Endothelial cell of umbilical vein (primary cell): ENCODE results near the gene LEO1. TPM values are rescaled to one million over a fixed set of nuclear protein-coding genes. Genes with fewer than 3 reads are reported as not detected.

Source experiments
- Bru-seq: library from RNA; stranded (reverse); fragments of 400-500 nt; gene quantifications from one replicate; lab custom pipeline; 2021; lab: Mats Ljungman, UMichigan
- BruChase-seq, 2 experiments: library from RNA; stranded (reverse); fragments of 400-500 nt; gene quantifications; one replicate each; lab custom pipeline; 2021; lab: Mats Ljungman, UMichigan
- BruUV-seq: library from RNA; stranded (reverse); fragments of 400-500 nt; replicated peaks from 2 replicates; lab custom pipeline; 2021; lab: Mats Ljungman, UMichigan
- CTCF ChIA-PET: fragments of 300-600, 350-600 bp; sonication (Branson Sonifier 250); formaldehyde crosslinking; loops from one replicate; lab custom pipeline; 2021; ENCODE audit warnings: antibody characterized with exemption, inconsistent platforms; lab: Charles Lee
- POLR2A ChIA-PET: fragments of 300-600, 350-600 bp; sonication (Branson Sonifier 250); formaldehyde crosslinking; loops from one replicate; lab custom pipeline; 2021; ENCODE audit warnings: antibody characterized with exemption, inconsistent platforms; lab: Charles Lee
- DNase-seq: peaks from one replicate; pipeline ENCODE4 v3.0.0-alpha.2; 2011; ENCODE audit warnings: low read depth, low spot score
- FAIRE-seq: peaks from 2 replicates; lab custom pipeline; 2011; peaks lifted over from hg19 to GRCh38; lab: Jason Lieb, UNC
- H2AFZ ChIP-seq: 2 replicates; pipeline ENCODE4 v1.6.0; 2012; ENCODE audit warnings: low read depth, low read length, control low read depth, inconsistent platforms
- H3K27ac ChIP-seq: 2 replicates; pipeline ENCODE4 v1.5.1; 2011; ENCODE audit warnings: low read depth, mild to moderate bottlenecking, control low read depth, low read length, moderate library complexity; ENCODE audit not compliant: insufficient read depth
- H3K27me3 ChIP-seq, 2 experiments: 2 replicates each; pipeline versions ENCODE4 v1.6.0 to v1.6.1; 2011; ENCODE audit warnings: low read length in 2 of 2, mixed read lengths in 1 of 2; ENCODE audit not compliant: control insufficient read depth in 2 of 2, insufficient read depth in 2 of 2
- H3K36me3 ChIP-seq, 2 experiments: 2 replicates in 1 of 2; 3 replicates in 1 of 2; pipeline ENCODE4 v1.5.1; 2011; ENCODE audit warnings: low read length in 2 of 2, mild to moderate bottlenecking in 1 of 2, moderate library complexity in 1 of 2; ENCODE audit not compliant: control insufficient read depth in 2 of 2, insufficient read depth in 2 of 2; ENCODE audit errors: extremely low read depth in 1 of 2
- H3K4me1 ChIP-seq: 3 replicates; pipeline ENCODE4 v1.5.1; 2011; ENCODE audit warnings: mild to moderate bottlenecking, low read length; ENCODE audit not compliant: control insufficient read depth, insufficient read depth; ENCODE audit errors: extremely low read depth
- H3K4me2 ChIP-seq: 2 replicates; pipeline ENCODE4 v1.6.1; 2011; ENCODE audit warnings: low read length, control low read depth, mixed read lengths; ENCODE audit not compliant: insufficient read depth
- H3K4me3 ChIP-seq, 3 experiments: fragments of 200-600 bp in 1 of 3; sonication (generic), shearing (Covaris generic) in 1 of 3; replicated peaks in 1 of 3; 2 replicates each; pipeline ENCODE4 v1.5.1; 2011 to 2016; ENCODE audit warnings: control low read depth in 3 of 3, low read length in 3 of 3, mild to moderate bottlenecking in 2 of 3, inconsistent platforms in 1 of 3, low read depth in 1 of 3, moderate library complexity in 1 of 3; ENCODE audit not compliant: insufficient read depth in 1 of 3
- H3K79me2 ChIP-seq: 2 replicates; pipeline ENCODE4 v1.6.0; 2012; ENCODE audit warnings: low read length, inconsistent platforms; ENCODE audit not compliant: control insufficient read depth, insufficient read depth
- H3K9ac ChIP-seq: replicated peaks from 2 replicates; pipeline ENCODE3; 2011; ENCODE audit warnings: low read length, control low read depth; ENCODE audit not compliant: insufficient read depth; ENCODE audit errors: extremely low read depth
- H3K9me1 ChIP-seq: replicated peaks from 3 replicates; pipeline ENCODE4 v1.6.0; 2011; ENCODE audit warnings: mild to moderate bottlenecking, low read length; ENCODE audit not compliant: control insufficient read depth, insufficient read depth; ENCODE audit errors: extremely low read depth
- H3K9me3 ChIP-seq: replicated peaks from 2 replicates; pipeline ENCODE4 v1.5.1; 2012; ENCODE audit warnings: low read length, inconsistent platforms; ENCODE audit not compliant: control insufficient read depth, insufficient read depth
- H4K20me1 ChIP-seq: replicated peaks from 2 replicates; pipeline ENCODE3; 2011; ENCODE audit warnings: mild to moderate bottlenecking, low read length; ENCODE audit not compliant: control insufficient read depth, insufficient read depth; ENCODE audit errors: extremely low read depth
- GATA2 ChIP-seq: IDR thresholded peaks from 2 replicates; pipeline ENCODE4 v1.7.0; 2011; ENCODE audit warnings: low read depth, mild to moderate bottlenecking, moderate library complexity, mixed read lengths, low read length; ENCODE audit not compliant: insufficient read length, insufficient read depth
- POLR2A ChIP-seq: IDR thresholded peaks from 2 replicates; pipeline ENCODE4 v1.6.1; 2012; ENCODE audit warnings: low read depth, mild to moderate bottlenecking, control low read depth, low read length
- POLR2AphosphoS5 ChIP-seq: IDR thresholded peaks from 2 replicates; pipeline ENCODE4 v1.6.1; 2012; ENCODE audit warnings: low read depth, mild to moderate bottlenecking, control low read depth, low read length, moderate library complexity; ENCODE audit not compliant: insufficient read depth
- dilution Hi-C: fragments of 300-500 bp; cut with MboI; formaldehyde crosslinking; loops from one replicate; pipeline ENCODE4 v1.15.0; 2019; ENCODE audit warnings: low sequenced_read_pairs; ENCODE audit not compliant: extremely low pct_ligation_motif_present
- intact Hi-C: fragments of 100-400 bp; cut with micrococcal nuclease; formaldehyde crosslinking; loops from one replicate; pipeline ENCODE4 v1.10.0; 2022
- long read RNA-seq: library from polyadenylated mRNA; stranded (forward); transcript quantifications from one replicate; pipeline ENCODE4 v2.0.0, GENCODE V29; 2021
- polyA minus RNA-seq, 3 experiments: library from RNA; depleted of rRNA, polyadenylated mRNA; stranded (reverse); fragments of >200 nt; gene quantifications; 1 replicate in 1 of 3; 2 replicates in 2 of 3; pipeline ENCODE4 v1.2.3, GENCODE V29; 2011
- polyA plus RNA-seq, 4 experiments: library from polyadenylated mRNA; depleted of rRNA in 3 of 4; stranded (reverse) in 3 of 4; unstranded in 1 of 4; fragments of >200 nt; gene quantifications; 2 replicates each; pipeline versions ENCODE4 v1.2.1 to v1.2.3, GENCODE V29; 2011 to 2012; ENCODE audit warnings: missing spikeins in 1 of 4
- total RNA-seq: library from RNA; stranded (reverse); gene quantifications from 2 replicates; pipeline ENCODE4 v1.2.3, GENCODE V29; 2021
- TF ChIP-seq, protein P1 (sequence below): IDR thresholded peaks from 2 replicates; pipeline ENCODE4 v1.6.1; 2011; ENCODE audit not compliant: insufficient read depth, insufficient read length
- TF ChIP-seq, protein P2 (sequence below), 2 donors: IDR thresholded peaks; 1 replicate in 1 of 2; 2 replicates in 1 of 2; pipeline ENCODE4 v1.5.1; 2011; ENCODE audit warnings: low read length in 2 of 2, mild to moderate bottlenecking in 2 of 2, moderate library complexity in 2 of 2, control low read depth in 1 of 2, inconsistent platforms in 1 of 2, low read depth in 1 of 2; ENCODE audit not compliant: insufficient read depth in 1 of 2; ENCODE audit errors: extremely low read depth in 1 of 2

The LEO1 gene
- total RNA-seq, result 22.6 and 28.0 TPM in 2 replicates
- polyA plus RNA-seq, result 0.91 and 1.3 TPM in 2 replicates
- 5.1 and 6.9 TPM in 2 replicates for polyA plus RNA-seq (2011; cell fraction: cytosol; rRNA removed)
- polyA plus RNA-seq (2011; cell fraction: nucleus; rRNA removed), result 6.1 and 6.3 TPM in 2 replicates
- polyA plus RNA-seq (2012), result 24.9 and 34.0 TPM in 2 replicates
- polyA minus RNA-seq, result 4.8 and 6.1 TPM in 2 replicates
- 5.0 TPM for polyA minus RNA-seq (2011; cell fraction: cytosol; rRNA and poly(A)+ RNA removed)
- 5.7 and 6.8 TPM in 2 replicates for polyA minus RNA-seq (2011; cell fraction: nucleus; rRNA and poly(A)+ RNA removed)
- Bru-seq, nascent RNA, result percentile 77 among the genes with signal in this experiment
- percentile 73 among the genes with signal in this experiment for BruChase-seq, experiment 1, labeled RNA remaining after a 6-hour chase
- percentile 73 among the genes with signal in this experiment for BruChase-seq, experiment 2, labeled RNA remaining after a 2-hour chase
- long read RNA-seq, transcript LEO1-201 (12 exons, 2,193 nt), result major isoform, 83 of 98 reads
- long read RNA-seq, partial matches to known transcripts, result 8 of 98 reads
- long read RNA-seq, other reads (novel, unspliced or antisense), result 7 of 98 reads

DNA sequence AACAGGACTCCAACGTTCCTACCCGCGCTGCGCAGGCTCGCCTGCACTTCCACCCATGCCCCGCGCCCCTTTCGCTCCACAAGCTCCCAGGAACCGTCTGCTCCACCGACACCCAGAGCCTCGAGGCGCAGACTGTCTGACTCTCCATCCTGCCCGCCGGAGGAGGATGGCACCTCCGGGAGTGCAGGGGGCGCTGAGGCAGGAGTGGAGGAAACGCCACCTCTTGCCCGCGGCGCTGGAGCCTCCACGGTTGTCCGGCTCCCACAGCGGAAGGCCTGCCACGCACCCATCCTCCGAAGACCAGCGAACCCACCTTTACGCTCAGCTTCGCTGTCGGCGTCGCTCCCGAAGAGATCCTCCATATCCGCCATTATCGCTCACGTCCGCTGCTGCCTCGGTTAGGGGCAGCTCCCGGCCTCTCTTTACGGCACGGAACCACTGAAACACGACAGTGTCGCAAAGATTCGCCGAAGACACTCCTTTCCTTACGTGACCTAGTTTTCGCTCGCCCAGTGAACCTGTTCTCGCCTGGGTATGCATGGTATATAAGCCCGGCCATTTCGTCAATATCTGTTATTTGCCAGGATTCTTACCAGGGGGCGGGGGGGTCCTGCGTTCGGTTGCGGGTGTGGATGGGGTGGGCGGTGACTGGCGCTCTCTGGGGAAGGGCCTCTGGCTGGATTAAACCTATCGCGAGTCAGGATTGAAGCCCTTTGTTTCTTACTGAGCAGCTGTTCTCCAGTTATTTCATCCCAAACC lies at the start of gene LEO1:
LEO1 (minus strand) TSS at position 404 of the 759 bp plus-strand sequence; CDS start at position 371, 33 bp downstream.
- Histone ChIP-seq H3K9ac (peak within 1 kb of the TSS; percentile 91), H3K27ac (peak within 1 kb of the TSS; percentile 68), H3K36me3 (no peaks in the 10 kb centered on the region), H3K9me3 (no peaks in the 10 kb centered on the region), H3K4me3 (peak within 1 kb of the TSS; percentile 54 to 81 (median 61)), H3K4me1 (peaks cover 12% of the 10 kb centered on the region), H3K27me3 (no peaks in the 10 kb centered on the region), H3K4me2 (peak within 1 kb of the TSS; percentile 62), H3K79me2 (peaks cover 45% of the 10 kb centered on the region), H4K20me1 (no peaks in the 10 kb centered on the region), H2AFZ (peak within 1 kb of the TSS; percentile 95), H3K9me1 (no peaks in the 10 kb centered on the region)
- BruUV-seq, result TSS peak; percentile 33
- TF ChIP-seq, protein P1, sequence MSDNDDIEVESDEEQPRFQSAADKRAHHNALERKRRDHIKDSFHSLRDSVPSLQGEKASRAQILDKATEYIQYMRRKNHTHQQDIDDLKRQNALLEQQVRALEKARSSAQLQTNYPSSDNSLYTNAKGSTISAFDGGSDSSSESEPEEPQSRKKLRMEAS, result no peak
- TF ChIP-seq, protein P2, sequence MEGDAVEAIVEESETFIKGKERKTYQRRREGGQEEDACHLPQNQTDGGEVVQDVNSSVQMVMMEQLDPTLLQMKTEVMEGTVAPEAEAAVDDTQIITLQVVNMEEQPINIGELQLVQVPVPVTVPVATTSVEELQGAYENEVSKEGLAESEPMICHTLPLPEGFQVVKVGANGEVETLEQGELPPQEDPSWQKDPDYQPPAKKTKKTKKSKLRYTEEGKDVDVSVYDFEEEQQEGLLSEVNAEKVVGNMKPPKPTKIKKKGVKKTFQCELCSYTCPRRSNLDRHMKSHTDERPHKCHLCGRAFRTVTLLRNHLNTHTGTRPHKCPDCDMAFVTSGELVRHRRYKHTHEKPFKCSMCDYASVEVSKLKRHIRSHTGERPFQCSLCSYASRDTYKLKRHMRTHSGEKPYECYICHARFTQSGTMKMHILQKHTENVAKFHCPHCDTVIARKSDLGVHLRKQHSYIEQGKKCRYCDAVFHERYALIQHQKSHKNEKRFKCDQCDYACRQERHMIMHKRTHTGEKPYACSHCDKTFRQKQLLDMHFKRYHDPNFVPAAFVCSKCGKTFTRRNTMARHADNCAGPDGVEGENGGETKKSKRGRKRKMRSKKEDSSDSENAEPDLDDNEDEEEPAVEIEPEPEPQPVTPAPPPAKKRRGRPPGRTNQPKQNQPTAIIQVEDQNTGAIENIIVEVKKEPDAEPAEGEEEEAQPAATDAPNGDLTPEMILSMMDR (IDR thresholded peaks at IDR 0.05; ENCODE audit: extremely low read depth in 1 of 2, insufficient read depth in 1 of 2, low read depth in 1 of 2, low read length in 2 of 2), result peak in 1 of 2 donors; percentile 42
- TF ChIP-seq POLR2A (peak; percentile 92), GATA2 (no peak), POLR2AphosphoS5 (peak; percentile 55)
- intact Hi-C loops (loop anchor here (1.0 kb wide), 1 partner anchor 11 kb away; no protein-coding TSS in a partner anchor), dilution Hi-C loops (no loop called here)
- CTCF ChIA-PET, result interaction anchor here (0.6 to 2.7 kb wide), 18 partner anchors 8 to 285 kb away, joined by 3 to 23 read pairs (median 4); no protein-coding TSS in a partner anchor
- POLR2A ChIA-PET, result interaction anchor here (0.7 to 3.0 kb wide), 4 partner anchors 10 to 208 kb away, joined by 3 to 16 read pairs (median 9); no protein-coding TSS in a partner anchor
- peak; percentile 99 for FAIRE-seq
- peak; percentile 97 for DNase-seq
